Measurements from ENCODE around the gene LRP8.

The LRP8 gene

GRCh38 chr1:53315046-53315445 lies 12.8 kb downstream of the LRP8 start:
- no peak for DNase-seq (ENCODE audit: extremely low read depth, low read depth)

GRCh38 chr1:53314606-53315005 lies 13.3 kb downstream of the LRP8 start:
- DNase-seq (ENCODE audit: extremely low read depth, low read depth): no peak
- TF ChIP-seq CTCF (IDR thresholded peaks at IDR 0.05; ENCODE audit: low read depth, low read length): no peak

More at GRCh38 chr1:53315046-53315445, 12.8 kb downstream of the LRP8 start:
- no peak for TF ChIP-seq CTCF (IDR thresholded peaks at IDR 0.05; ENCODE audit: low read depth, low read length)

- TF ChIP-seq CTCF (IDR thresholded peaks at IDR 0.05; ENCODE audit: low read depth, low read length): no peak
These were observed 13.8 kb downstream of the LRP8 start for GRCh38 chr1:53314096-53314495.

GRCh38 chr1:53313556-53313955 lies 14.3 kb downstream of the LRP8 start:
- TF ChIP-seq CTCF (IDR thresholded peaks at IDR 0.05; ENCODE audit: low read depth, low read length): no peak
- no peak for DNase-seq (ENCODE audit: extremely low read depth, low read depth)

More at GRCh38 chr1:53314096-53314495, 13.8 kb downstream of the LRP8 start:
- no peak for DNase-seq (ENCODE audit: extremely low read depth, low read depth)

GRCh38 chr1:53311702-53312305 lies 16.1 kb downstream of the LRP8 start:
- no peak for TF ChIP-seq CTCF (IDR thresholded peaks at IDR 0.05; ENCODE audit: low read depth, low read length)
- DNase-seq (ENCODE audit: extremely low read depth, low read depth): no peak

- no peak for TF ChIP-seq CTCF (IDR thresholded peaks at IDR 0.05; ENCODE audit: low read depth, low read length)
- no peak for DNase-seq (ENCODE audit: extremely low read depth, low read depth)
These were observed 16.8 kb downstream of the LRP8 start for GRCh38 chr1:53310847-53311681.

GRCh38 chr1:53309802-53310201 lies 18.1 kb downstream of the LRP8 start:
- no peak for TF ChIP-seq CTCF (IDR thresholded peaks at IDR 0.05; ENCODE audit: low read depth, low read length)
- DNase-seq (ENCODE audit: extremely low read depth, low read depth): no peak

Data from AG09319 (cell line).